Lower leg skin (tissue), 4 donors: ENCODE measurements around the gene GPR148. TPM values are rescaled to one million over a fixed set of nuclear protein-coding genes. Genes with fewer than 3 reads are reported as not detected.
A peak's percentile ranks its signal among the peaks of the same experiment; 100 is the strongest.
"Not testable (repeated sequence)": the region's sequence is repeated elsewhere in the genome, so short reads cannot be mapped to it uniquely, and the experiment has no call there.

ENCODE experiments used
- DNase-seq, 2 donors: peaks; one replicate each; pipeline ENCODE4 v3.0.0-alpha.2; 2019; ENCODE audit warnings: low spot score in 2 of 2
- H3K4me3 ChIP-seq: fragments of 200-600 bp; sonication (generic); 2 replicates; pipeline ENCODE4 v1.5.1; 2017; ENCODE audit warnings: mild to moderate bottlenecking, low read depth; ENCODE audit not compliant: poor library complexity, severe bottlenecking
- CTCF ChIP-seq, 3 donors: fragments of 450-650 bp; IDR thresholded peaks; one replicate each; pipeline ENCODE4 v1.5.1; 2016; ENCODE audit warnings: antibody characterized with exemption in 3 of 3, mild to moderate bottlenecking in 3 of 3, moderate library complexity in 2 of 3
- POLR2A ChIP-seq, 2 donors: fragments of 450-650 bp; IDR thresholded peaks; one replicate each; pipeline ENCODE4 v1.6.1; 2016 to 2017; ENCODE audit warnings: antibody characterized with exemption in 2 of 2, mild to moderate bottlenecking in 1 of 2, moderate library complexity in 1 of 2
- WGBS, 2 donors: methylation state at CpG; one replicate each; pipeline ENCODE4 v1.1.5; 2018; 5-methylcytosine and 5-hydroxymethylcytosine counted together
- intact Hi-C: fragments of 100-400 bp; cut with DNase I; formaldehyde crosslinking; loops from one replicate; pipeline ENCODE4 v1.15.0; 2023; ENCODE audit warnings: low total_unique reads
- total RNA-seq, 4 donors: library from RNA; depleted of rRNA; stranded (reverse); fragments of >200 nt; gene quantifications; one replicate each; pipeline ENCODE4 v1.1.0, GENCODE V29; 2016

The GPR148 gene
- not detected for total RNA-seq

- no peak within 1 kb of the TSS for H3K4me3 ChIP-seq
- DNase-seq, result peak in 1 of 2 donors; percentile 83
- no peak for TF ChIP-seq POLR2A (IDR thresholded peaks at IDR 0.05)
- TF ChIP-seq CTCF (IDR thresholded peaks at IDR 0.05), result no peak
- WGBS, 2 donors, result 57 to 58% methylated on average over 7 to 8 of the region's 8 CpGs
- intact Hi-C loops, result no loop called here
These were observed at the start of gene GPR148 for GRCh38 chr2:130728549-130729316. GPR148 (plus strand) TSS chr2:130729070; CDS start chr2:130729152, 82 bp downstream.

GRCh38 chr2:130692041-130692770 lies 36.7 kb upstream of the GPR148 start:
- intact Hi-C loops, DNase-seq, H3K4me3 ChIP-seq: not testable (repeated sequence)
- 62 to 70% methylated on average over 10 to 14 of the region's 35 CpGs for WGBS, 2 donors

GRCh38 chr2:130693474-130693873 lies 35.4 kb upstream of the GPR148 start:
- DNase-seq, intact Hi-C loops, H3K4me3 ChIP-seq: not testable (repeated sequence)
- WGBS, 2 donors, result 1% methylated on average over 19 of the region's 37 CpGs; no CpG with 5 or more reads in 1 of the 2 donors

- DNase-seq, intact Hi-C loops, H3K4me3 ChIP-seq: not testable (repeated sequence)
- 76 to 77% methylated on average over 3 of the region's 3 CpGs for WGBS, 2 donors
These were observed 25.6 kb upstream of the GPR148 start for GRCh38 chr2:130703250-130703649.

- H3K4me3 ChIP-seq, intact Hi-C loops, DNase-seq: not testable (repeated sequence)
- WGBS, 2 donors, result no CpG with 5 or more reads among the region's 2 CpGs
These were observed 14.1 kb upstream of the GPR148 start for GRCh38 chr2:130714795-130715194.

GRCh38 chr2:130720036-130720435 lies 8.8 kb upstream of the GPR148 start:
- TF ChIP-seq POLR2A (IDR thresholded peaks at IDR 0.05) (no peak), CTCF (IDR thresholded peaks at IDR 0.05) (no peak)
- intact Hi-C loops, result no loop called here
- DNase-seq, result no peak
- WGBS, 2 donors, result 55 to 81% methylated on average over 8 of the region's 8 CpGs
- no peak overlapping the region for H3K4me3 ChIP-seq

GRCh38 chr2:130720528-130720927 lies 8.3 kb upstream of the GPR148 start:
- 66 to 69% methylated on average over 3 of the region's 3 CpGs for WGBS, 2 donors
- DNase-seq, result no peak
- TF ChIP-seq CTCF (IDR thresholded peaks at IDR 0.05) (no peak), POLR2A (IDR thresholded peaks at IDR 0.05) (no peak)
- intact Hi-C loops, result no loop called here
- H3K4me3 ChIP-seq, result no peak overlapping the region
